ENCODE results near the gene MPO.

The MPO gene

DNA sequence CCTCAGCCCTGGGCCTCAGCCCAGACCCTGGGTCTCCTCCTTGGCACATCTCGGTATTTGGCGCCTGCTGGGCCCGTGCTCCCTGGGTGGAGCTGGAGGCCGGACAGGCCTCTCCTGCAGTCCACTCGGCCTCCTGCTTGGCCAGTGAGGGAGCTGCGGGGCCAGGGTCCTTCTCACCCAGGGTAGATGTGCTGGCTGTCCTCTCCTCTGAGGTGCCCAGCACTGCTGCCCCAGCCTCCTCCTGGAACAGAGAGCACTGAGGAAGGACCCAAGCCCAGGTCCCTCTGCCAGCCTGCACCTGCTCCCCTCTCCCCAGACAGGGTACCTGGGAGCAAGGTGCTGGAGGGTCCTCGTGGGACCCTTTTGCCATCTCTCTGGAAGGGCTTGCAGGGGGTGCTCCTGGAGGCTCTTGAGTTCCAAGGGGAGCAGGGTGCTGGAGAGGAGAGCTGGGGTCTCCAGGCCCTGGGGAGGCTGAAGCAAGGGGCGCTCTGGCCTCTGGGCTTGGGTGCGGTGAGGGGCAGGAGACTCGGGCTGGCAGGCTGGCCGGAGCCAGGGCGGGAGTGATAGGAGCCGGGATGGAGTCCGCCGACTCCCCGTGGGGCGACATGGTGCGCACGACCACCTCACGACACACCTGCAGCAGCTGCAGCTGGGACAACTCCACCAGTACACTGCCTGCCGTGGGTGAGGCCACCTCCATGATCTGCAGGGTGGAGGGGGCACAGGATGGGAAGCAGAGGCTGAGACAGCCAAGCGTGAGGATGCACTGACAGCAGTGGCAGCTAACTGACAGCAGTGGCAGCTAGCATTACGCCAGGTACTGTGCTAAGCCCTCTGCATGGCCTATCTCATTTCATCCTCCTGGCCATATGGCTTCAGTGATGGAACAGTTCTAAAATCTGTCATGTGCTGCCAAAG lies 30.0 kb upstream of the MPO start:
- no peak overlapping the region for H3K4me2 ChIP-seq (ENCODE audit: low read length)
- H3K9me3 ChIP-seq (replicated peaks; ENCODE audit: low read length), result no peaks in the 10 kb centered on the region
- H3K36me3 ChIP-seq (ENCODE audit: insufficient read depth, low read length), result no peaks in the 10 kb centered on the region
- no peak overlapping the region for H3K4me3 ChIP-seq (ENCODE audit: low read length)
- no peak overlapping the region for H3K9ac ChIP-seq (ENCODE audit: low read depth, low read length)
- no peaks in the 10 kb centered on the region for H3K4me1 ChIP-seq (ENCODE audit: control insufficient read depth, insufficient read depth, low read length)
- H3K27me3 ChIP-seq (ENCODE audit: control insufficient read depth, insufficient read depth, low read length), result peaks cover 31% of the 10 kb centered on the region

DNA sequence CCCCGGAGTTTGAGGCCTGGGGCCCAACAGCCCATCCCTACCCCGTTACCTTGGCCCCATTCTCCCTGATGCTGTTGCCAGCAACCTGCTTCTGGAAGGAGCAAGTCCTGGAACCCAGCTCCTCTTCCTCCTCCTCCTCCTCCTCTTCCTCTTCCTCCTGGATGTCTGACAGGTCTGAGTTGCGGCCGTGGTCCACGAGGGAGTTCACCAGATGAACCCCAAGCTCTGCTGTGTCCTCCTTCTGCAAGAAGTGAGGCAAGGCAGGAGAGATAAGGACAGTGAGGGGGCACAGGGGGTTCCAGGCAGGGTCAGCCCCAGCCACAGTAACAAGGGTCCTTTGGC lies 29.2 kb upstream of the MPO start:
- Histone ChIP-seq H3K9me3 (replicated peaks; ENCODE audit: low read length) (no peaks in the 10 kb centered on the region), H3K36me3 (ENCODE audit: insufficient read depth, low read length) (no peaks in the 10 kb centered on the region), H3K4me1 (ENCODE audit: control insufficient read depth, insufficient read depth, low read length) (no peaks in the 10 kb centered on the region), H3K4me3 (ENCODE audit: low read length) (no peak overlapping the region), H3K27me3 (ENCODE audit: control insufficient read depth, insufficient read depth, low read length) (peaks cover 26% of the 10 kb centered on the region), H3K4me2 (ENCODE audit: low read length) (no peak overlapping the region), H3K9ac (ENCODE audit: low read depth, low read length) (no peak overlapping the region)

DNA sequence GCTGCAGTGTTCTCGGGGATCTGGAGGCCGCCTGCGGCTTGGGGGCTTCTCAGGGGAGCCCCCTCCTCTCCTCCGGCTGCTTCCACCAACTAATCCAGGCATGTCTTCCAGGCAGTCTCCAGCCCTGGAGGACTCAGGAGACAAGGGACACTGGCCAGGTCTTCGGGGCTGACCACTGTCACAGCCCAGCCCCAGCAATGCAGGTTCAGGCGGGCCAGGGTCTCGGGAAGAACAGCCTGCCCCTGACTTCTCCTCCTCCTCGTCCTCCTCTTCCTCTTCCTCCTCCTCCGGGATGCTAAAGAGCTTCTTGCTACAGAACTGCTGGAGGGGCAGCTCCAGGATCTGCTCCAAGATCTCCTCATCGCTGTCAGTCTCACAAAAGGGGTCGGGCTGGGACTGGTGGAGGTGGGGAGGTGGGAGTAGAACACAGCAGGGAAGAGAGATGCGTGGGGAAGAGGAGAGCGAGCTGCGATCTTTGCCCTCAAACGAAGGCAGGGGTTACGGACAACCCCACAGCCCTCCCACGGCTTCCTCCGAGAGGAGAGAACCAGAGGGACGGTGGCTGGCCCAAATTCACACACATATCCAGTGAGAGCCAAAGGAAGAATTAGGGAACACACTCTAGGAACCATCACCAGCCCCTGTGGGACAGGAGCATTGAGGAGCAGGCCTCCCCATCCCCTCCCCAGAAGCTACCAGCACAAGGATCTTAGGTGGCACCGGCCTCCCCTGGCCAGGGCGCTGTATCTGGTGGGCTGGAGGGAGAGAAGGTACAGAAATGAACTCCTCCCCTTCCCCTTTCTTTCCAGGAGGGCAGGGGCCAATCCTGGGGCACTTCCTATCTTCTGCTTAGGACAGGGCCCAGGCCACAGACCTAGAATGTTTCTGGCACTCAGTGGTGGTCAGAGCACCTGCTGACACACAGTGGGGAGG lies 28.5 kb upstream of the MPO start:
- H3K27me3 ChIP-seq (ENCODE audit: control insufficient read depth, insufficient read depth, low read length), result peaks cover 26% of the 10 kb centered on the region
- no peak overlapping the region for H3K4me2 ChIP-seq (ENCODE audit: low read length)
- no peaks in the 10 kb centered on the region for H3K9me3 ChIP-seq (replicated peaks; ENCODE audit: low read length)
- H3K36me3 ChIP-seq (ENCODE audit: insufficient read depth, low read length), result no peaks in the 10 kb centered on the region
- no peak overlapping the region for H3K4me3 ChIP-seq (ENCODE audit: low read length)
- no peaks in the 10 kb centered on the region for H3K4me1 ChIP-seq (ENCODE audit: control insufficient read depth, insufficient read depth, low read length)
- no peak overlapping the region for H3K9ac ChIP-seq (ENCODE audit: low read depth, low read length)

DNA sequence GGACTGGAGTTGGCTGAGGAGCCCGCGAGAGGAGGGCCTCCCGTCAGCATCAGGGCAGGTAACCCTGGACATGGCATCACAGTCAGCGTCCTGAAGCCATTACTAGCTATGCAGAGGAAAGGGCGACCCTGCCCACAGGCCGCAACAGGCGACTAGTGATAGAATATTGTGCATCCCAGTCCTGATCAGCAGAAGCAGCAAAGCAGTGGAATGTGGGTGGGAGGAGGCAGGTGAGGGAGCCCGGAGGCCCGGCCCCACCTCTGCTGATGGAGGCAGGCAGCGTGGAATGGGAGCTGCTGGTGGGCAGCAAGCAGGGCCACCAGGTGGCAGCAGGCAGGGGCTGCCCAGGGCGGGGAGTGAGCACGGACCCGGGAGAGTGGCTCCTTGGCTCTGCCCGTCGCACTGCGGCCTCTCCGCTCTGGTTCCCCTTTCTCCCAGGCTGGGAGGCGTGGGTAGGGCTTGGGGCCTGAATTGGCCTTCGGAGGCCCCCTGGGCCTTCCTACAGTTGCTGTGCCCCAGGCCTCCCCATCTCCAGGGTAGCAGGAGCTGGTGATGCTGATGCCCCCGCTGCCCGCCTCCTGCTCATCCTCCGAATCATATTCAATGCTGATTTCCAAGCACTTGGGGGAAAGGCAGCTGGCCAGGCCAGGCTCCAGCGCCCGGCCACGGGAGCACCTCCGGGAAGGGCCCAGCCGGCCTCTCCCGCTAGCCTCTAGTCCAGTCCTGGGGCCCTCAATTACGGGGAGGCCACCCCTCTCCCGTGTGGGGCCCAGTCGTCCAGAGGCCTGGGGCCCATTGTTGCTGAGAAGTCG lies 27.6 kb upstream of the MPO start:
- Histone ChIP-seq H3K9me3 (replicated peaks; ENCODE audit: low read length) (no peaks in the 10 kb centered on the region), H3K9ac (ENCODE audit: low read depth, low read length) (no peak overlapping the region), H3K4me3 (ENCODE audit: low read length) (no peak overlapping the region), H3K36me3 (ENCODE audit: insufficient read depth, low read length) (no peaks in the 10 kb centered on the region), H3K4me1 (ENCODE audit: control insufficient read depth, insufficient read depth, low read length) (no peaks in the 10 kb centered on the region), H3K4me2 (ENCODE audit: low read length) (no peak overlapping the region), H3K27me3 (ENCODE audit: control insufficient read depth, insufficient read depth, low read length) (peaks cover 24% of the 10 kb centered on the region)

GRCh38 chr17:58307468-58308172 lies 26.9 kb upstream of the MPO start:
- H3K9me3 ChIP-seq (replicated peaks; ENCODE audit: low read length), result no peaks in the 10 kb centered on the region
- H3K4me2 ChIP-seq (ENCODE audit: low read length), result no peak overlapping the region
- no peaks in the 10 kb centered on the region for H3K4me1 ChIP-seq (ENCODE audit: control insufficient read depth, insufficient read depth, low read length)
- H3K4me3 ChIP-seq (ENCODE audit: low read length), result no peak overlapping the region
- peaks cover 24% of the 10 kb centered on the region for H3K27me3 ChIP-seq (ENCODE audit: control insufficient read depth, insufficient read depth, low read length)
- no peak overlapping the region for H3K9ac ChIP-seq (ENCODE audit: low read depth, low read length)
- no peaks in the 10 kb centered on the region for H3K36me3 ChIP-seq (ENCODE audit: insufficient read depth, low read length)

GRCh38 chr17:58306131-58306951 lies 25.6 kb upstream of the MPO start:
- Histone ChIP-seq H3K36me3 (ENCODE audit: insufficient read depth, low read length) (no peaks in the 10 kb centered on the region), H3K9me3 (replicated peaks; ENCODE audit: low read length) (no peaks in the 10 kb centered on the region), H3K4me1 (ENCODE audit: control insufficient read depth, insufficient read depth, low read length) (no peaks in the 10 kb centered on the region), H3K4me2 (ENCODE audit: low read length) (no peak overlapping the region), H3K4me3 (ENCODE audit: low read length) (no peak overlapping the region), H3K27me3 (ENCODE audit: control insufficient read depth, insufficient read depth, low read length) (peaks cover 26% of the 10 kb centered on the region), H3K9ac (ENCODE audit: low read depth, low read length) (no peak overlapping the region)

DNA sequence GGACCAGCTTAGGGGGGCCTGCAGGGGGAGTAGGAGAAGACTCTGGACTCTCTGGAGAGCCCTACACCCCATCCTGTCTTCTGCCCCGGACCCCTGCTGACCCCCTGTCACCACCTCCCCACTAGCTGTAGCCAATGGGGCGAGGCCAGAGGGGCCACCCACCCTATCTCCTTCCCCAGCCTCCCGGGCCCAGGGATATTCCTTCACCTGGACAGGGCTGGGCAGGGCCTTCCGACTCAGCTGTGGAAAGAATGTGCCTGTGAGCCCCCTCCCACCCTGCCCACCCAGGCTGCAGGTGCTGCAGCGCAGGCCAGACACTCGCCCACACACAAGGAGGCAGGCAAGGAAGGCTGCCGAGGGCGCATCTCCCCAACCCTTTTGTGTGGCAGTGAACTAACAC lies 24.9 kb upstream of the MPO start:
- no peak overlapping the region for H3K4me2 ChIP-seq (ENCODE audit: low read length)
- no peaks in the 10 kb centered on the region for H3K4me1 ChIP-seq (ENCODE audit: control insufficient read depth, insufficient read depth, low read length)
- H3K9ac ChIP-seq (ENCODE audit: low read depth, low read length), result no peak overlapping the region
- H3K36me3 ChIP-seq (ENCODE audit: insufficient read depth, low read length), result no peaks in the 10 kb centered on the region
- no peak overlapping the region for H3K4me3 ChIP-seq (ENCODE audit: low read length)
- no peaks in the 10 kb centered on the region for H3K9me3 ChIP-seq (replicated peaks; ENCODE audit: low read length)
- H3K27me3 ChIP-seq (ENCODE audit: control insufficient read depth, insufficient read depth, low read length), result peaks cover 29% of the 10 kb centered on the region

GRCh38 chr17:58304750-58305486 lies 24.2 kb upstream of the MPO start:
- Histone ChIP-seq H3K9me3 (replicated peaks; ENCODE audit: low read length) (no peaks in the 10 kb centered on the region), H3K27me3 (ENCODE audit: control insufficient read depth, insufficient read depth, low read length) (peaks cover 34% of the 10 kb centered on the region), H3K4me2 (ENCODE audit: low read length) (no peak overlapping the region), H3K4me3 (ENCODE audit: low read length) (no peak overlapping the region), H3K4me1 (ENCODE audit: control insufficient read depth, insufficient read depth, low read length) (no peaks in the 10 kb centered on the region), H3K9ac (ENCODE audit: low read depth, low read length) (no peak overlapping the region), H3K36me3 (ENCODE audit: insufficient read depth, low read length) (no peaks in the 10 kb centered on the region)

DNA sequence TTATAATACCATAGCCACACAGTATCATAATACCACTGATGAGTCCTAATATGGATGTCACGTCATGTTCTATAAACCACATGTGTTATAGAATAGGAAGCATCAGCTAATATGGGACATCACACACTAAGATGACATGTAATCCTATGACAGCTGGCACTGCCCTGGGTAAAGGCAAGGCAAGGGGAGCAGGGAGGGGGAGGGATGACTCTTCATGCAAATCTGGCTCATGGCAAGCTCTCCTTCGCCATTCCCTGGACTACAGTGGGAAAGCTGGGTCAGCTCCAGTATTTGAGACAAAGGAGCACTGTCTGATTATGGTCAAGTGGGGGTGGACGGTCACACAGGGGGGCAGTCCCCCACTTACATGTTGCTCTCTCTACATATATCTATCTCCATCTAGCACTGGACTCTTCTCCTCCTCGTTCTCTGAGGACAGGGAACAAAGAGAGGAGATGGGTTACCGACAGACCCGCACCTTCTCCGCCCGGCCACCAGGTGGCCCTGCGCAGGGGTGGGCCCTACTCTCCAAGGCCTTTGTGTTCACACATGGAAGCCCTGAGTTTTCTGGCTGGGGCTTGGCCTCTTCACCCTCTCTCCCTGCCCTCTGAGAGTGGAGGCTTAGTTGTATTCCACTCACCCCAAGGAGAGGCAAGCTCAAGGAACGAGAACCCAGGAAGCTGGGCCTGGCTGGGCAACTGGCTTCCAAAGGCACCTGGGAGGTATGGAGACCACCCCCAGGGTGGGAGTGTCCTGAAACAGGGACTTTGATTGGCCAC lies 23.4 kb upstream of the MPO start:
- no peak overlapping the region for H3K4me3 ChIP-seq (ENCODE audit: low read length)
- peaks cover 40% of the 10 kb centered on the region for H3K27me3 ChIP-seq (ENCODE audit: control insufficient read depth, insufficient read depth, low read length)
- H3K36me3 ChIP-seq (ENCODE audit: insufficient read depth, low read length), result no peaks in the 10 kb centered on the region
- H3K4me1 ChIP-seq (ENCODE audit: control insufficient read depth, insufficient read depth, low read length), result no peaks in the 10 kb centered on the region
- no peak overlapping the region for H3K4me2 ChIP-seq (ENCODE audit: low read length)
- H3K9me3 ChIP-seq (replicated peaks; ENCODE audit: low read length), result no peaks in the 10 kb centered on the region
- no peak overlapping the region for H3K9ac ChIP-seq (ENCODE audit: low read depth, low read length)

All from skeletal muscle satellite cell (primary cell).